Esophagus (tissue), 2 donors: ENCODE results near the gene C16orf86. TPM values are rescaled to one million over a fixed set of nuclear protein-coding genes. Genes with fewer than 3 reads are reported as not detected.

ENCODE experiments used
- H3K27ac ChIP-seq, 2 donors: one replicate each; pipeline ENCODE4 v1.5.1; 2013; ENCODE audit warnings: low read depth in 2 of 2, mild to moderate bottlenecking in 2 of 2, inconsistent platforms in 1 of 2, low read length in 1 of 2, moderate library complexity in 1 of 2
- H3K27me3 ChIP-seq, 2 donors: one replicate each; pipeline ENCODE4 v1.6.1; 2013; ENCODE audit warnings: low read length in 2 of 2, control low read depth in 1 of 2, mild to moderate bottlenecking in 1 of 2; ENCODE audit not compliant: insufficient read depth in 2 of 2, control insufficient read depth in 1 of 2
- H3K36me3 ChIP-seq, 2 donors: one replicate each; pipeline ENCODE4 v1.6.1; 2013; ENCODE audit warnings: low read length in 1 of 2; ENCODE audit not compliant: control insufficient read depth in 2 of 2, insufficient read depth in 2 of 2
- H3K4me1 ChIP-seq, 2 donors: one replicate each; pipeline ENCODE4 v1.6.1; 2013; ENCODE audit warnings: low read length in 1 of 2; ENCODE audit not compliant: control insufficient read depth in 2 of 2, insufficient read depth in 2 of 2
- H3K4me3 ChIP-seq, 2 donors: one replicate each; pipeline ENCODE4 v1.5.1; 2013; ENCODE audit warnings: low read length in 2 of 2, mild to moderate bottlenecking in 2 of 2, low read depth in 1 of 2, moderate library complexity in 1 of 2
- H3K9me3 ChIP-seq, 2 donors: one replicate each; pipeline ENCODE4 v1.6.1; 2013; ENCODE audit warnings: mild to moderate bottlenecking in 2 of 2, low read depth in 1 of 2, low read length in 1 of 2, moderate library complexity in 1 of 2; ENCODE audit not compliant: control insufficient read depth in 2 of 2, insufficient read depth in 1 of 2
- WGBS, 2 donors: extraction: QIAGEN DNeasy Blood & Tissue Kit; methylation state at CpG; one replicate each; pipeline ENCODE4 v1.1.7; 2013; 5-methylcytosine and 5-hydroxymethylcytosine counted together
- polyA plus RNA-seq, 2 donors: library from polyadenylated mRNA; stranded (reverse); fragments of 200-250 nt; gene quantifications; one replicate each; pipeline ENCODE4 v1.2.3, GENCODE V29; 2013
- donor health status: healthy with polysubstance abuse.
- donor health status: Bipolar disorder and iron deficiency.

C16orf86 gene
- polyA plus RNA-seq, 2 donors: 1.8 to 2.0 TPM

DNA sequence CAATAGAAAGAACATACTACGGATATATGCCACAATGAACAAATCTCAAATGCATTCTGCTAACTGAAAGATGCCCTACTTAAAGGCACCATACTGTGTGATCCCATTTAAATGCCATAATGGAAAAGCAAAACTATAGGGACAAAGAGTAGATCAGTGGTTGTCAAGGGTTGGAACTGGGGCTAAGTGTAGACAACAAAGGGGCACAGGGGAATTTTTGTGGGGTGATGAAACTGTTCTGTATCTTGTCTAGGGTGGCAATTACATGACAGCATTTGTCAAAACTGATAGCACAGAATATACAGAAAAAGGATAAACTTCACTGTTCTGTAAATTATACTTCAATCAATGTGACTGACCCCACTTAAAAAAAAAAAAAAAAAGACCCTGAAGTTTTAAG lies 34.8 kb downstream of the C16orf86 start:
- Histone ChIP-seq H3K27ac (no peak overlapping the region), H3K9me3 (no peaks in the 10 kb centered on the region), H3K4me3 (no peak overlapping the region), H3K4me1 (no peaks in the 10 kb centered on the region), H3K27me3 (no peaks in the 10 kb centered on the region), H3K36me3 (no peaks in the 10 kb centered on the region)
- 90 to 93% methylated on average over 1 of the region's 1 CpG for WGBS, 2 donors

DNA sequence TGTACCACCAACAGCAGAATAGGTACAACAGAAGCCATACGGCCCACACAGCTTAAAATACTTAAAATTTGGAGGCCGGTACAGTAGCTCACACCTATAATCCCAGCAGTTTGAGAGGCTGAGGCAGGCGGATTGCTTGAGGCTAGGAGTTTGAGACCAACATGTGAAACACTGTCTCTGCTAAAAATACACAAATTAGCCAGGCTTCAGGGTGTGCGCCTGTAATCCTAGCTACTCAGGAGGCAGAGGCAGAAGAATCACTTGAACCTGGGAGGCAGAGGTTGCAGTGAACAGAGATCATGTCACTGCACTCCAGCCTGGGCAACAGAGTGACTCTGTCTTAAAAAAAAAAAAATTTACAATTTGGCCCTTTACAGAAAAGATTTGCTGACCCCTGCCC lies 35.5 kb downstream of the C16orf86 start:
- H3K9me3 ChIP-seq: no peaks in the 10 kb centered on the region
- H3K27ac ChIP-seq: no peak overlapping the region
- no peaks in the 10 kb centered on the region for H3K27me3 ChIP-seq
- 93 to 94% methylated on average over 4 of the region's 4 CpGs for WGBS, 2 donors
- H3K4me1 ChIP-seq: no peaks in the 10 kb centered on the region
- no peaks in the 10 kb centered on the region for H3K36me3 ChIP-seq
- no peak overlapping the region for H3K4me3 ChIP-seq

DNA sequence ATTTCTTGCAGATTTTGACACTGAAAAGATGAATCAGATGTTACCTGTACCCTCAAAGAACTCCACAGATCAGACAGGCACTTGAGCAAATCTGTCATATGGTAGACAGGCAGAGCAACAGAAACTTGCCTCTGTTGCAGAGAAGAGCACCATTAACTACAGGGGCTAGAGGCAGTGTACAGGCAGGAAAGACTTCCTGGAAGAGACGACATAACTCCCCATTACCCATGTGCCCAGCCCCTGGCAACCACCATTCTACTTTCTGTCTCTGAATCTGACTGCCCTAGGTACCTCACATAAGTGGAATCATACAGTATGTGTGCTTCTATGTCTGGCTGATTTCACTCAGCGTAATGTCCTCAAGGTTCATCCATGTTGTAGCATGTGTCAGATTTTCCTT lies 37.0 kb downstream of the C16orf86 start:
- Histone ChIP-seq H3K27me3 (no peaks in the 10 kb centered on the region), H3K27ac (peak overlapping the region in 1 of 2 donors; percentile 0), H3K4me3 (no peak overlapping the region), H3K36me3 (no peaks in the 10 kb centered on the region), H3K4me1 (no peaks in the 10 kb centered on the region), H3K9me3 (no peaks in the 10 kb centered on the region)
- WGBS, 2 donors: 72 to 78% methylated on average over 2 of the region's 2 CpGs

DNA sequence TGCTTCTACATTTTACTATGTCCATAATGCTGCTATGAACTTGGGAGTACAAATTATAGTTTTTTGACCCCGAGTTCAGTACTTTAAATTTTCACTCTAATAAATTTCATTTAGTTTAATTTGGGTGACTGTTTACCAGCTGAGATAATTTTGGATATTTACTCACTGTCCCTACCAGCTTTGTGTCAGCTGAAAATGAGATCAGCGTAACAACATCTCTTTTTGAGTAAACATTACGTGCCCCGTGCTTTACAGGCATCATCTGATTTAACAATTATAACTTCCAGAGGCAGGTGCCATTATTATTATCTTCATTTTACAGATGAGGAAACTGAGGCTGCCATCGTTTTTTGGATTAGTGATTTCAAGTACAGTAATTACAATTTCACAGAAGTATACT lies 37.5 kb downstream of the C16orf86 start:
- Histone ChIP-seq H3K27me3 (no peaks in the 10 kb centered on the region), H3K36me3 (no peaks in the 10 kb centered on the region), H3K4me3 (no peak overlapping the region), H3K4me1 (no peaks in the 10 kb centered on the region), H3K27ac (no peak overlapping the region), H3K9me3 (no peaks in the 10 kb centered on the region)
- 89 to 93% methylated on average over 5 of the region's 5 CpGs for WGBS, 2 donors

- H3K27me3 ChIP-seq: no peaks in the 10 kb centered on the region
- H3K27ac ChIP-seq: no peak overlapping the region
- no peaks in the 10 kb centered on the region for H3K4me1 ChIP-seq
- WGBS, 2 donors: 85 to 95% methylated on average over 4 of the region's 4 CpGs
- H3K36me3 ChIP-seq: no peaks in the 10 kb centered on the region
- H3K9me3 ChIP-seq: no peaks in the 10 kb centered on the region
- no peak overlapping the region for H3K4me3 ChIP-seq
Measured at GRCh38 chr16:67707210-67707609, 40.6 kb downstream of the C16orf86 start.

DNA sequence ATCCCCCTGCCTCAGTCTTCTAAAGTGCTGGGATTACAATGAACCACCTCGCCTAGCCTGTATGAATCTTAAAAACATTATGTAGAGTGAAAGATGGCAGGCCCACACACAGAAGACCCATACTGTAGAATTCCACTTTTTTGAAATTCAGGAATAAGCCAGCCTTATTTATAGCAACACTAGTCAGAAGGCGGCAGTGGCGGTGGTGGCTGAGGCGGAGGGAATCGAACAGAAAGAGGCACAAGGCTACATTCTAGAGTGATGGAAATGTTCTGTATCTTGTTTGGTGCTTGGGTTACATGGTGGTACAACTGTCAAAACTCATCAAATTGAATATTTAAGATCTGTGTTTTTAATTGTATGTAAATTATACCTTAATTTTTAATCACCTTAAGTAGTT lies 41.2 kb downstream of the C16orf86 start:
- 97 to 98% methylated on average over 5 of the region's 5 CpGs for WGBS, 2 donors
- H3K9me3 ChIP-seq: no peaks in the 10 kb centered on the region
- H3K4me3 ChIP-seq: no peak overlapping the region
- H3K27me3 ChIP-seq: no peaks in the 10 kb centered on the region
- H3K4me1 ChIP-seq: no peaks in the 10 kb centered on the region
- no peaks in the 10 kb centered on the region for H3K36me3 ChIP-seq
- H3K27ac ChIP-seq: peak overlapping the region in 1 of 2 donors; percentile 15

DNA sequence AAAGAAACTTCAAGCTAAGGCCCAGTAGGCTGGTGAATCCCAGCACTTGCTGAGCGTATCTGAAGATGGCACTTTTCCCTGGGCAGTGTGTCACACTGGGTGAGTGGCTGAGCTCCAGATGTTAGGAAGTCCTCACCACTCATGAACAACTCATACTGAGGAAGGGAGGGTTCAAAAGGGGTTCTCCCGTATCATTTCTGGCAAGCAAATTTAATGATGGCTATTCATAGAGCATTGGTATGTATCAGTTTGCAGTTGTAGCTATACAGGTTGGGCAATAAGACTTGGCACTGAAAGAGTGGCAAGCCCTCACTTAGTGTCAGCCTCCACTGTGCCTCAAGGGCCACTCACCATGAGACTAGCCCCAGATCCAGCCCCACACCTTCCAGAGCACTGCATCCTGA lies 41.8 kb downstream of the C16orf86 start:
- Histone ChIP-seq H3K4me3 (no peak overlapping the region), H3K4me1 (no peaks in the 10 kb centered on the region), H3K27ac (peak overlapping the region; percentile 38 to 74), H3K36me3 (peaks cover 0 to 2% of the 10 kb centered on the region in 2 donors), H3K9me3 (no peaks in the 10 kb centered on the region), H3K27me3 (no peaks in the 10 kb centered on the region)
- 34 to 46% methylated on average over 2 of the region's 2 CpGs for WGBS, 2 donors

- H3K27me3 ChIP-seq: no peaks in the 10 kb centered on the region
- no peaks in the 10 kb centered on the region for H3K9me3 ChIP-seq
- peak overlapping the region in 1 of 2 donors; percentile 8 for H3K27ac ChIP-seq
- no peaks in the 10 kb centered on the region for H3K4me1 ChIP-seq
- peaks cover 0 to 2% of the 10 kb centered on the region in 2 donors for H3K36me3 ChIP-seq
- no peak overlapping the region for H3K4me3 ChIP-seq
- 92 to 93% methylated on average over 1 of the region's 1 CpG for WGBS, 2 donors
Measured at GRCh38 chr16:67709050-67709449, 42.4 kb downstream of the C16orf86 start.

DNA sequence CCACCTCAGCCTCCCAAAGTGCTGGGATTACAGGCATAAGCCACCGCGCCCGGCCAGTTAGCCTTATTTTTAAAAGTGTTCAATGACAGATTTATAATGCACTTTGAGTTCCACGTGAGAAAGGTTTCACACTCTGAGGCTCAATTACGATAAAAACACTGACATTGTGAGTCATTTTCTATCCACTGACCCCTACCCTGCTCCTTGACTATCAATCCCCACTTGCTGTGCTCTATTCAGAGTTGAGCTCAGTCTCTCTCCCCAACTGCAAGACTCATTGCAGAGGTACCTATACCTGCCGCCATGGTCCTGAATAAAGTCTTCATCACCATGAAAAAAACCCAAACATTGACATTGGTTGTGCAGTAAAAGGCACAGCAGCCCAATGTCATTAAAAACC lies 44.0 kb downstream of the C16orf86 start:
- no peaks in the 10 kb centered on the region for H3K27me3 ChIP-seq
- peaks cover 0 to 2% of the 10 kb centered on the region in 2 donors for H3K36me3 ChIP-seq
- H3K9me3 ChIP-seq: no peaks in the 10 kb centered on the region
- no peaks in the 10 kb centered on the region for H3K4me1 ChIP-seq
- H3K4me3 ChIP-seq: no peak overlapping the region
- no peak overlapping the region for H3K27ac ChIP-seq
- 92 to 95% methylated on average over 6 of the region's 6 CpGs for WGBS, 2 donors

- peaks cover 0 to 2% of the 10 kb centered on the region in 2 donors for H3K36me3 ChIP-seq
- no peaks in the 10 kb centered on the region for H3K27me3 ChIP-seq
- peaks cover 0 to 5% of the 10 kb centered on the region in 2 donors for H3K4me1 ChIP-seq
- H3K4me3 ChIP-seq: no peak overlapping the region
- peak overlapping the region in 1 of 2 donors; percentile 48 for H3K27ac ChIP-seq
- no peaks in the 10 kb centered on the region for H3K9me3 ChIP-seq
- WGBS, 2 donors: 78 to 79% methylated on average over 5 of the region's 5 CpGs
Measured at GRCh38 chr16:67713647-67714273, 47.1 kb downstream of the C16orf86 start.
